NCI-H2029 treated with DMSO at 0.1 percent for 48 hours (cell line): Measurements from ENCODE around the gene DUSP21.
"Not testable (repeated sequence)": the region's sequence is repeated elsewhere in the genome, so short reads cannot be mapped to it uniquely, and the experiment has no call there.

Experiments
- DNase-seq: peaks from one replicate; lab custom pipeline; 2025; lab: John Stamatoyannopoulos, UW

DUSP21 gene

GRCh38 chrX:44876086-44876485 lies 32.3 kb downstream of the DUSP21 start:
- DNase-seq: no peak

GRCh38 chrX:44876767-44877166 lies 32.9 kb downstream of the DUSP21 start:
- DNase-seq: no peak

- no peak for DNase-seq
Measured at GRCh38 chrX:44878780-44879179, 35.0 kb downstream of the DUSP21 start.

GRCh38 chrX:44881549-44881948 lies 37.7 kb downstream of the DUSP21 start:
- no peak for DNase-seq

- DNase-seq: no peak
Measured at GRCh38 chrX:44882635-44883034, 38.8 kb downstream of the DUSP21 start.

GRCh38 chrX:44884944-44885343 lies 41.1 kb downstream of the DUSP21 start:
- DNase-seq: no peak

GRCh38 chrX:44889824-44890223 lies 46.0 kb downstream of the DUSP21 start:
- DNase-seq: no peak

GRCh38 chrX:44890247-44890646 lies 46.4 kb downstream of the DUSP21 start:
- no peak for DNase-seq

- DNase-seq: not testable (repeated sequence)
Measured at GRCh38 chrX:44890687-44891086, 46.9 kb downstream of the DUSP21 start.

- DNase-seq: no peak
Measured at GRCh38 chrX:44891642-44892041, 47.8 kb downstream of the DUSP21 start.
